Activated CD8-positive, alpha-beta T cell treated with anti-CD3 and anti-CD28 coated beads for 36 hours (primary cell): ENCODE data around the gene TIMM10B. TPM values are rescaled to one million over a fixed set of nuclear protein-coding genes. Genes with fewer than 3 reads are reported as not detected.

Experiments
- ATAC-seq: fragments of 200-7000 bp; cut with Tn5 transposase; one replicate; pipeline ENCODE4 v1.10.0; 2021; ENCODE audit warnings: mild to moderate bottlenecking, moderate library complexity
- CTCF ChIA-PET: fragments of 350-600 bp; sonication (Branson Sonifier 250); formaldehyde crosslinking; loops from one replicate; lab custom pipeline; 2021; ENCODE audit warnings: antibody characterized with exemption; lab: Charles Lee
- POLR2A ChIA-PET: fragments of 350-600 bp; sonication (Branson Sonifier 250); formaldehyde crosslinking; loops from one replicate; lab custom pipeline; 2021; ENCODE audit warnings: antibody characterized with exemption; lab: Charles Lee
- DNase-seq: peaks from one replicate; pipeline ENCODE4 v3.0.0-alpha.2; 2020
- H3K27ac Mint-ChIP-seq: one replicate; pipeline ENCODE4 v1.8.0; 2021; ENCODE audit warnings: mild to moderate bottlenecking, mixed read lengths
- H3K27me3 Mint-ChIP-seq: one replicate; pipeline ENCODE4 v1.8.0; 2021; ENCODE audit warnings: mixed read lengths
- H3K36me3 Mint-ChIP-seq: one replicate; pipeline ENCODE4 v1.8.0; 2021; ENCODE audit warnings: low read depth, mixed read lengths
- H3K4me1 Mint-ChIP-seq: one replicate; pipeline ENCODE4 v1.8.0; 2021; ENCODE audit warnings: low read depth, mixed read lengths
- H3K4me3 Mint-ChIP-seq: one replicate; pipeline ENCODE4 v1.8.0; 2021; ENCODE audit warnings: mild to moderate bottlenecking, moderate library complexity, mixed read lengths
- H3K9me3 Mint-ChIP-seq: one replicate; pipeline ENCODE4 v1.8.0; 2021; ENCODE audit warnings: mixed read lengths
- CTCF ChIP-seq: fragments of 200-600 bp; IDR thresholded peaks from one replicate; pipeline ENCODE4 v1.8.0; 2022; ENCODE audit warnings: antibody characterized with exemption, mild to moderate bottlenecking
- intact Hi-C: fragments of 100-400 bp; cut with micrococcal nuclease; formaldehyde crosslinking; loops from one replicate; pipeline ENCODE4 v1.10.0; 2022
- total RNA-seq, 2 experiments: library from RNA; stranded (reverse); gene quantifications; one replicate each; pipeline ENCODE4 v1.2.3, GENCODE V29; 2021

The TIMM10B gene
- total RNA-seq, 2 experiments from 2014 or later, result 40.6 to 43.0 TPM

GRCh38 chr11:6468712-6469495 lies 12.4 kb upstream of the TIMM10B start:
- intact Hi-C loops, result no loop called here
- POLR2A ChIA-PET, result interaction anchor here (1.0 kb wide), 1 partner anchor 23 kb away, joined by 3 read pairs; no protein-coding TSS in a partner anchor
- peak; percentile 67 for ATAC-seq
- no peak overlapping the region for H3K4me3 Mint-ChIP-seq
- H3K27me3 Mint-ChIP-seq, result no peaks in the 10 kb centered on the region
- no peaks in the 10 kb centered on the region for H3K36me3 Mint-ChIP-seq
- DNase-seq, result peak; percentile 45
- no peak for TF ChIP-seq CTCF
- H3K27ac Mint-ChIP-seq, result no peak overlapping the region
- CTCF ChIA-PET, result interaction anchor here (2.0 to 3.0 kb wide), 3 partner anchors 25 to 106 kb away, joined by 6 to 21 read pairs (median 14); no protein-coding TSS in a partner anchor
- peaks cover 9% of the 10 kb centered on the region for H3K4me1 Mint-ChIP-seq
- no peaks in the 10 kb centered on the region for H3K9me3 Mint-ChIP-seq

GRCh38 chr11:6469599-6469998 lies 11.7 kb upstream of the TIMM10B start:
- TF ChIP-seq CTCF, result no peak
- Mint-ChIP-seq H3K9me3 (no peaks in the 10 kb centered on the region), H3K4me1 (peaks cover 9% of the 10 kb centered on the region), H3K4me3 (no peak overlapping the region), H3K36me3 (no peaks in the 10 kb centered on the region), H3K27me3 (no peaks in the 10 kb centered on the region), H3K27ac (no peak overlapping the region)
- no peak for ATAC-seq
- ChIA-PET POLR2A (interaction anchor here (1.0 kb wide), 1 partner anchor 23 kb away, joined by 3 read pairs; no protein-coding TSS in a partner anchor), CTCF (interaction anchor here (2.0 to 3.0 kb wide), 3 partner anchors 26 to 107 kb away, joined by 6 to 21 read pairs (median 14); no protein-coding TSS in a partner anchor)
- no peak for DNase-seq
- intact Hi-C loops, result no loop called here

GRCh38 chr11:6472934-6473333 lies 8.4 kb upstream of the TIMM10B start:
- intact Hi-C loops, result no loop called here
- Mint-ChIP-seq H3K27me3 (no peaks in the 10 kb centered on the region), H3K36me3 (peaks cover 8% of the 10 kb centered on the region), H3K27ac (no peak overlapping the region), H3K4me1 (peaks cover 9% of the 10 kb centered on the region), H3K4me3 (peak overlapping the region; percentile 50), H3K9me3 (no peaks in the 10 kb centered on the region)
- POLR2A ChIA-PET, result interaction anchor here (0.6 to 2.8 kb wide), 6 partner anchors 11 to 269 kb away, joined by 3 to 17 read pairs (median 3); no protein-coding TSS in a partner anchor
- CTCF ChIA-PET, result interaction anchor here (1.1 to 7.7 kb wide), 8 partner anchors 9 to 120 kb away, joined by 4 to 41 read pairs (median 8); partner anchors contain the start of gene HPX
- DNase-seq (no peak), ATAC-seq (no peak)
- no peak for TF ChIP-seq CTCF

DNA sequence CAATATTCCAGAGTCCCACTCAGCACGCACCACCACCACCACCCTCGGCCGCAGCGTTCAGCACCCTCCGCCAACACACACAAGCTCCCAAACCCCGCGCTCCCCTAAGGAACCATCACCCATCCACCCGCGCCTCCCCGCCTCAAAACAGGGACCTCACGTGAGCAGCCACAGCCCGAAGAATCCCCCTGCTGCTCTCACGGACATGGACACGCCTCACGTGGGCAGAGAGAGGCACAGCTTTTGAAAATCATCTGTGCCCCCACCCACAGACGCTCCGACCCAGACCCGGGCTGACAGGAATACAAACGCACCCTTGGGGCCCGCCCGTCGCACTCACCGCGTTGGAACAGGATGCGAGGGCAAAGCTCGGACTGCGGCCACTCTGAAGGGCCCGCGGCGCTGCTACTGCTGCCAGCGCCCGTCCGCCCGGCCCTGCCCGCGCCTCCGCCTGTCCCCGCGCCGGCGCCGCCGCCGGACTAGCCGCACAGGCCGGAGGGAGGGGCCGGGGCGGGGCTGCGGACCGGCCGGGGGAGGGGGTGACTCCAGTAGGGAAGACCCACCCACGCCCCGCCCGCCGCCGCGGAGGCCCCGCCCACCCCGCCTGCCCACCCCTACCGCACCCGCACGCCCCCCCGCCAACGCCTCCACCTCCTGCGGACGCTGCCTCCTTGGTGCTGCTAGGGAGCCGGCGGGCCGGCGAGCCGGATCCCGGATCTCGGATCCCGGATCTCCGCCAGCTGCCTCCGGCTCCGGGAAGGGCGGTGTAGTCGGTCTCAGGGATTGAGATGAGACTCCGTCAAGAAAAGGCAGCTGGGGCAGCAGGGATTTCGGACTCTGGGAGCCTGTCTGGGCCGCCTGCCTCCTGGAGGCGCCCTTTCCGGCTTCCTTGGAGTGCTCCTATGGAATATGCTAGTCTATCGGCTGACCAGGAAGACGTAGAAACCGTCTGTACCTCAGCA lies 7.6 kb upstream of the TIMM10B start, which contains the start of gene TRIM3:
TRIM3 (minus strand) TSS at position 491 of the 962 bp plus-strand sequence. CDS start 8,246 bp downstream, outside the sequence.
- peak within 1 kb of the TSS; percentile 18 for H3K27ac Mint-ChIP-seq
- no peaks in the 10 kb centered on the region for H3K27me3 Mint-ChIP-seq
- H3K9me3 Mint-ChIP-seq, result no peaks in the 10 kb centered on the region
- H3K4me1 Mint-ChIP-seq, result peaks cover 9% of the 10 kb centered on the region
- TF ChIP-seq CTCF, result no peak
- H3K4me3 Mint-ChIP-seq, result peak within 1 kb of the TSS; percentile 76
- ATAC-seq, result peak; percentile 66
- POLR2A ChIA-PET, result interaction anchor here (0.5 to 2.8 kb wide), 7 partner anchors 10 to 341 kb away, joined by 3 to 17 read pairs (median 3); no protein-coding TSS in a partner anchor
- intact Hi-C loops, result no loop called here
- H3K36me3 Mint-ChIP-seq, result peaks cover 12% of the 10 kb centered on the region
- DNase-seq, result peak; percentile 64
- CTCF ChIA-PET, result interaction anchor here (1.1 to 7.7 kb wide), 7 partner anchors 9 to 120 kb away, joined by 4 to 41 read pairs (median 7); partner anchors contain the start of gene HPX
